Activated CD4-positive, alpha-beta T cell treated with anti-CD3 and anti-CD28 coated beads for 24 hours (primary cell): ENCODE measurements around the gene CDH6.

Source experiments
- DNase-seq, 2 donors: peaks; one replicate each; pipeline ENCODE4 v3.0.0-alpha.2; 2020; ENCODE audit warnings: low read depth in 2 of 2

CDH6 gene

DNA sequence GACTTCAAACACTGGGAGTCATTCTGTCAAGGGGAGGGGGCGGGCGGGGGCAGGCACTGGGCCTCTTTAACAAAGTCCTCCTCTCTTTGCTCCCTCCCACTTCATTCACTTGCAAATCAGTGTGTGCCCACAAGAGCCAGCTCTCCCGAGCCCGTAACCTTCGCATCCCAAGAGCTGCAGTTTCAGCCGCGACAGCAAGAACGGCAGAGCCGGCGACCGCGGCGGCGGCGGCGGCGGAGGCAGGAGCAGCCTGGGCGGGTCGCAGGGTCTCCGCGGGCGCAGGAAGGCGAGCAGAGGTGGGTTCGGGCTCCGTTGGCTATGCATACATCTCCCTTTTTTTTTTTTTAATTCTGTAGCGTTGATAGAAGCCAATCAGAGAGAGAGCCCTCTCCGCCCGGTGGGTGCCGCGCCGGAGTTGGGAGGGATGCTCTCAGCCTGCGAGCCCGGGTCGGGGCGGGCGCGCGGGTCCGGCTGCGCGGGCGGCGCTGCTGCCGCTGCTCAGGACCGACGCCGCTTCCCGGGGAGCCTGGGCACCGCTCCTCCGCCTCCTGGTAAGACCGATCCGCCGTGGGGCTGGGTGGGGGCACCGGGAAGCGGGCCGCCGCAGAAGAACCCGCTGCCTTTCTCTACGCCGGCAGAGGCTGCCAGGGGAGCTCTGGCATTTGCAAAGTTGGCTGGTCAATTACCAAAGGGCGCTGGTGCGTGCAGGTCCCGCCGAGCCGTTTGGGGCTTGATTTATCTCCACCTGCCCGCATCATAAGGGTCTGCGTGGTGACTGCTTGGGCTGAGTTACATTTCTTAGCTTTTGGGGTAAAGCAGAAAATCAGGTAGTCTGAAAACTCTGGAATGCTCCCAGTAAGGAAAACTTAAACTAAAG lies at the start of gene CDH6:
Gene CDH6 (plus strand): TSS at position 96 of the 877 bp plus-strand sequence. CDS start 73,788 bp downstream, outside the sequence.
- DNase-seq: no peak

DNA sequence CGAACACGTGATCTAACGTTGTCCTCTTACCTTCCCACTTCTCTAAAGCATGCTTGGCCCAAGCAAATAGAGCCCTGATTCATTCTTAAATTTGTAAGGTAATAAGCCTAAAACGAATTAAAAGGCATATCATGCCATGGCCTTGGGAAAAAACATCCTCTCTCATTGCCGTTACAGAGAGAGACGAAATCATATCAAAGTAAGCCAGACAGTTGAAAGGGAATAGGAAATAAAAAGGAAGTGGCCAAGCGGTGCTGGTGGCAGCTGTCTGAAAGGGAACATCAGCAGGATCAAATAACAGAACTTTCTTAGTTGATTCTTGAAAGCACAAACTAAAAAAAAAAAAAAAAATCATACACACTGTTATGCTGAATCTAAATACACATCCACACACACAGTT lies 49.1 kb upstream of the CDH6 start:
- no peak for DNase-seq

DNA sequence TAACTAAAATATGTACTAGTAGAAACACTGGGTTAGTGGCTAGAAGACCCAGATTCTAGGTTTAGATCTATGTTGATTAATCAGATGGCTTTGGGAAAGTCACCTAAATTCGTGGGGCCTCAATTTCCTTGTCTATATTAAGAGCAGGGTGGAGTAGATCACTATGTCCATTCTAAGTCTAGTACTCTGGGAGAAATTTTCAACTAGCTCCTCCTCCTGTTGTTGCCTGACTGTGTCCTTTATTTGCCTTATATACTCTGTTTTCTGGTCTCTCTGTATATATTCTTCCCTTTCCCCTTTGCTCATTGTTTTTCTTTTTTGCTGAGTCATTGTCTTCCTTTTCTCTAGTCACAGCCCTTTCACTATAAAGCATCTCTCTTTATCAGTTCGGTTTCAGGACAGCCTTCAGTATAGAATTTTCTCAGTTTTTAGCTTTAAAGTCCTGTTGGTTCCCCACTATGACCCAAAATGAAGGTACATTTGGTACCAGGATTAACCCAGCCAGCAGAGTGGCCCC lies 44.5 kb upstream of the CDH6 start:
- no peak for DNase-seq

DNA sequence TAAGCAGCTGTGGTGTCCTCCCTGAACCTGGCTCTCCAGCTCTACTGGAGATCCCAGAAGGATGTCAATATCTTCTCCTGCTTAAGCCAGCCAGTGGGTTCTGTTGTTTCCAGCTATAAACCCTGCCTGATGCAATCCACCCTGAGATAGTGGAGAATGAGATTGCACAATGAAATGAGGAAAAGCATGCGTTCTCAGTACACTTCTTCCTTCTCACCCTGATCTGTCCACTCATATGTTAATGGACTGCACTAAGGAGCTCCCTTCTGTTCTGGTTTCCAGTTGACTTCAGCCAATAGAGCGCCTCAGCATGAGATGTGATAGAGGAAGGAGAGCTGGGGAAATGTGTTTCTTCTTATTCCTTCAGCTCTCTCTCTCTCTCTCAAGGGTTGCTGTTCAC lies 40.0 kb upstream of the CDH6 start:
- DNase-seq: no peak

DNA sequence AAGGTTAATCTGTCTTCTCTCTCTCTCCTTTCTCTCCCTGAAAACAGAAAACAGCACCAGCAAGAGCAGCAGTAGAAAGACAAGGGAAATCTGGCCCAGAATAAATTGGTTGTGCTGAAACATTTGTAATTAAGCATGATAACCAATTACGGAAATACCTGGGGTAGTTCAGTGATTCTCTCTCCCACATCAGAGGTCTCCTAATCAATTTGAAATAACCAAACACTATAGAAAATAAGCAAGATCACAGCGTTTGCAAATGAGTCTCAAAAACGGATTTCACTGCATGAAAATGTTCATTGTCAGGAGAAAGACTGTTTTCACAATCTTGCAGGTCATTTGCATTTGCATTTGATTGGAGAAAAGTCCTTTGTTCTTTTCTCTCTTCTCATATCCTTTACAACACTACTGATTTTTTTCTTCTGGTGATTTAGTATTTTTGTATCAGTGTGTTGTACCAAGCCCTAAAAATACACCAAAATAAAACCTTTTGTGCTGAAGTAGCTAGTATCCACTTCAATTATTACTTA lies 36.8 kb upstream of the CDH6 start:
- no peak for DNase-seq

DNA sequence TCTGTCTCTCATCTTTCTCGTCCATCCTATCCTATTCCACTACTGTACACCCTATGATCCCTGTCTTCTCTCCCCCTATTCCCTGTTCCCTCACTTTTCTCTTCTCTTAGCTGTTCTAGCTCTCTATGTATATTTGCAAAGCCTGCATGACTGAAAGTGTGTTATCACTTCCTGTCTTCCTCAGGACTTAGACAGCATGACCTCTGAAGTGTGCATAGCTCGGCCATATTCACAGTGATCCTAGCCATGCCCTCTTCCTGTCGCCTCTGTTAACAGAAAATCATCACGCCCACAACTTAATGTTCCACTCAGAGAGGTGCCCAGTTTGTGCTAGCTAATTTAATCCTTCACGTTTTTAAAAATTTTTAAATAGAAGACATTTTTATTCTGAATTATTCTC lies 35.8 kb upstream of the CDH6 start:
- no peak for DNase-seq

DNA sequence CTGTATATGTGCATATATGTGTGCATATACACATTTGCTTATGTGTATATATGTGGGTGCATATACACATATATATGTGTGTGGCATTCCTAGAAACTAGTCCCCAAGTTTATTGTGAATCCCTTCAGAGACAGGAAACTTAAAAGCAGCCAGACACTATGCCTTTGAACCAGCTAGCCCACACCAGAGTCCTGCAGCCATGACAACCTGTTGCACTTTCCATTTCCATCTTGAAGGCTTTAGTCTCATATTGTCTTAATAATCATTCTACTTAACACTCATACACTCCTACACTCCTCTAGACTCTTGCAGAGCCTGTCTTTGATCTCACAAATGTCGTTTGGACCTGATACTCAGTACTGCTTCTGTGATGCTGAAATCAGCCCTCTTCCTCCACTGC lies 34.8 kb upstream of the CDH6 start:
- DNase-seq: no peak

DNA sequence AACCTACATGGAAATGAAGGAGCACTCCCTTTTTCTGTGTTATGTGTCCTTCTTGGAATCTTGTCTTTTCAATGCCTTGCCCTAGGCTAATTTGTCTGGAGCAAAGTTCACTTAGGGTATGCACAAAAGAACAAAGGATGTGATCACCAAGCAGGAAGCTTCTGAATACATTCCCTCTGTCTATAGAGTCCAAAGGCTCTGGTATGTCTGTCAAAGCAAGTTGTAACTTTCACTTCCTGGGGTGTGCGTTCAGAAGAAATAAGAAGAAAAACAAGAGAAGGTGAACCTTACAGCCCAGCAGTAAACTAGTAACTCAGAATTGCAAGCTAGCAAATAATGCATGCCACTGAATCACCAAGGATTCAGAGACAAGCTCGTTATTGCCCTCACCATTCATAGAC lies 31.7 kb upstream of the CDH6 start:
- DNase-seq: no peak

DNA sequence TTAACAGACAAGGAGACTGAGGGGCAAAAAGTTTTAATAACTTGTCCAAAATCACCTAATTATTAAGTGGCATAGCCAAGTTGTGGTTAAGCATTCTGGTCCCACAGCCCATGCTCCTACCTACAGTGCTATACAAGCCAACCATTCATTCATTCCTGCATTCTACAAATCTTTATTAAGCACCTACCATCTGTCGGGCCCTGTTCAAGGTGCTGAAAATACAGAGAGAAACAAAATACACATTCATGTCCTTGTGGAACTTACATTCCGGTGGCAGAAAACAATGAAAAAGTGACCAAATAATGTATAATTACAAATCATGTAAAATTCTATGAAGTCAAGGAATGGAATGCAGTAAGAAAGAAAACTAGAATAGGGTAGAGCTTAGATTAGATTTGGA lies 27.8 kb upstream of the CDH6 start:
- no peak for DNase-seq

DNA sequence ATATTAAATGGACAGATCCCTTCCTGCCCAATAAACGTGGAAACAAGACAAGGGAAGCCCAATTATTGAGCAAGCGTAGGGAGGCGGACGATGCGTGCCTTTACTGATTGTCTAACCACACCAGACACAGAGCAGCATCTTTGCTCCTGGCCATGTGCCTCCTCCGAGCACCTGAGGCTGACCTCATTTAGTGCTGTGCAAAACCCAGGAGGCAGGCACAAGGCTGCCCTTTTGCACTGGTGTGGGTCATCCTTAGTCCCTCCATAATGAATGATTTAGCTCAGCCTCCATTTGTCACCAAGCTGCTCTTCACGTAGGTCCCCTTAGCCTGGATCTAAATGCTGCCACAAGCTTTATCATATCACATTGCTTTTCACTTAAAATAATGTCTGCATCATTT lies 24.1 kb upstream of the CDH6 start:
- DNase-seq: no peak

DNA sequence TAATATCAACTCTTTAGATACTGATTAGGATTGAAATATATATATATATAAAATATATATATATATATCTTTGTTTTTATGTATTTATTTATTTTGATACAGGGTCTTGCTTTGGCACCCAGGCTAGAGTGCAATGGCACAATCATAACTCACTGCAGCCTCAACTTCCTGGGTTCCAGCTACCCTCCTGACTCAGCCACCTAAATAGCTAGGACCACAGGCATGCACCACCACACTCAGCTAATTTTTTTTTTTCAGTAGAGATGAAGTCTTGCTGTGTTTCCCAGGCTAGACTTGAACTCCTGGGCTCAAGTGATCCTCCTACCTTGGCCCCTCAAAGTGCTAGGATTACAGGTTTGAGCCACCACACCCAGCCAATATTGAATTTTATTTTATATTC lies 20.6 kb upstream of the CDH6 start:
- no peak for DNase-seq

DNA sequence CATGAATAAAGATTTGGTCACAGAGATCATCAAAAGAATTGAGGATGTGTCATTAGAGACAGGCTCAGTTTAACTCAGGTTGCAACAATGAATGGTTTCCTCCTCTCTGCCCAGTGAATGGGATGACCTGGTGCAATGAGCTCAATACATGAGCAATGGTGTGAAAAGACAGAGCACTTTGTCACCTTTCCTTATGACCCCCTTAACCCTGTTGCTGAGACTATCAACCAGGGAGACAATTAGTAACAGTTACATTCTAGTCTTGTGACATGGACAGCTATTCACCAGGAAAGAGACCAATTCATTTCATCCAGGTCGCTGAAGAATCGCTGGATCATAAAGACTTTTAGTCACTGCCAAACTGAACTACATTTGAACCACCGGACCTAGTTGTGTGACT lies 19.9 kb upstream of the CDH6 start:
- DNase-seq: no peak

DNA sequence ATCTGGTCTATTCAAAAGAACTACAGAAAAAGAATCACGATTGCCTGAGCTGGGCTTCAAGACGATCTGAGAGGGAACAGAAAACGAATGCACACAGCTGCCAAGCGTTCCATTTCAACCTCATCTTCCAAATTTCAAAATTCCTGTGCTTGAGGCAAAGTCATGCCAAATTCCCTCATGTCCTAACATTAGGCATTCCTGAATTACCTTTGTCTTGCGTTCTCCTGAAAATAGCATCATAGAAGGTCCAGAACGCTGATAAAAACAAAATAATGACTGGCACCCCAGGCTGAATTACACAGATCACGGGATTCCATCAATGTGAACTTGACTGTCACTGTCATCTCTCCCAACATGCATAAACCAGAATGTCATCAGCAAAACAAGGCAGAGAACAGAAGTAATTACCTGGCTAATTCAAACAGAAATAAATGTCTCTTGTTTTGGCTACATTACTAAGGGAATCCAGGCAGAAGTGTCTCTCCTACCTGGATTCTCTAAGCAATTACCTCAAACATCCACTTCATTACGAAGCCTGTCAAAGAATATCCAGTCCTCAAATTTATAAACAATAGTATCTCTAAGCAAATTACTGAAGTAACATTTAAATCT lies 12.0 kb upstream of the CDH6 start:
- no peak for DNase-seq

DNA sequence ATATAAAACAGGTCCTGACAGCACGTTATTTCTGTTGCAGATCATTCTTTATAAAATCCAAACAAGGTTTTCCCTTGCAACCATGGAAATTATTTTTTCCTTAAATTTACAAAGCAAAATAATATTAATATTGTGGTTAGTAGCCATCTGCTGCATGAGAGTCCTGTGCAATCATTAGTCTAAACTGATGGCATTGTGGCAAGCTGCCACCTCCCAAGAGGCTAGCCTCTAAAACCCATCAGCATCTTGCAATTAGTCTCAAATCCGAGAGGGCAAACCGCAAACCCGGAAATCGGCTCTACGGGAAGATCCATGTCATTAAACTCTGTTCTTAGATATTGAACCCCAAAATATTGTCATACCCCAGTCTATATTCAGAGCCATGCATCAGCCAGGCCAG lies 11.3 kb upstream of the CDH6 start:
- DNase-seq: no peak

DNA sequence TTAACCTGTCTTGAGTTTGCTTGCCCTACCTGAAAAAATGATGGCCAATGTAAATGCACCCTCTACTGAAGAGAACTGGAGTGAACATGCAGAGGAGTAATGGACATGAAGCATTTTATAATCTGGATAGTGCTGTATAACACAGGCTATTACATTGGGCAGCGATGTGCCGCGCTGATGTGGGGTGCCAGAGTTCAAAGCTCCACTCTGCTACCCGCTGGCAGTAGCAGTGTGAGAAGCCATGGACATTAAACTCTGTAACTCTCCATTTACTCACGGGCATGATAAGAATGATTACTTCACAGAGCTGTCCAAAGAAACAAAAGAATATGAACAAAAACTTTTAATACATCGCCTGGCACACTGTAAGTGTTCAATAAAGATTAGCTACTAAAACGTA lies 7.5 kb upstream of the CDH6 start:
- no peak for DNase-seq

DNA sequence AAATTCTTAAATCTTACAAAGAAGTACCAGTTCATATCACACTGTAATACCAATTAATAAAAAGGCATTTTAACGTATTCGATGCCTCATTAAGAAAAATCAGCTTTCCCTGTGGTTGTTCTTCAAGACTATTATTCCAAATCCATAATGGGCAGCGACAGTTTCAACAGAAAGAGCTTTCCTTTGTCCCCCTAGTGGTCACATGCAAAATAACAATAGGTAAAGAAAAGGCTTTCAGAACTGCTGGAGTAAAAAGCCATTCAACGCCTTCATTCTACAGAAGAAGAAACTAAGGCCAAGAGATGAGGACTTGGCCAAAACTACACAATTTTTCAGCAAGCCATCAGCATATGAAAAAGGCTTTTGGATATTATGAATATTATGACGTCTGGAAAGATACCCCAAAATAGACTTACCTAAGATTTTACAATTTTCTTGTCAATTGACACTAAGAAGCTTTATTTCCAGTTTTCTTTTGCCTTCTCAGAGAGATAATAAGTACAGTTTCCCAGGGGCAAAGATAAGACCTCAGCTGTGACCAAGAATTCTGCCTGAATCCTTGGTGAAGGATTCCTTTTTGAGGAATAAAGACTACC lies 6.7 kb upstream of the CDH6 start:
- DNase-seq: no peak

DNA sequence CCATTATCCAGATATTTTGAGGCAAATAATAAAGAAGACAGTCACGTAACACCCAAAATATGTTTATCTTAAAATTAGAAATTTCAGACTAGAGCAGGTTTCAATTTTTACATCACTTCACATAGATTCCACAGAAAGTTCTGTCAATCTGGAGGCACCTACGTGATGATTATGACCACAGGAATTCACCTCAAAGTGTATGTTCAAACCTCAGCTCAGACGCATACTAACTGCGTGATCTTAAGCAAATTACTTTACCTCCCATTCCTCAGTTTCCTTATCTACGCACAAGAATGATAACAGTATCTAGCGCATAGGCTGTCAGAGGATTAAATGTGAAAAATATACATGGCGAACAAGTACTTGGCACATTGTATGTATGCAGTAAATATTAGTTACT lies 5.9 kb upstream of the CDH6 start:
- DNase-seq: no peak

DNA sequence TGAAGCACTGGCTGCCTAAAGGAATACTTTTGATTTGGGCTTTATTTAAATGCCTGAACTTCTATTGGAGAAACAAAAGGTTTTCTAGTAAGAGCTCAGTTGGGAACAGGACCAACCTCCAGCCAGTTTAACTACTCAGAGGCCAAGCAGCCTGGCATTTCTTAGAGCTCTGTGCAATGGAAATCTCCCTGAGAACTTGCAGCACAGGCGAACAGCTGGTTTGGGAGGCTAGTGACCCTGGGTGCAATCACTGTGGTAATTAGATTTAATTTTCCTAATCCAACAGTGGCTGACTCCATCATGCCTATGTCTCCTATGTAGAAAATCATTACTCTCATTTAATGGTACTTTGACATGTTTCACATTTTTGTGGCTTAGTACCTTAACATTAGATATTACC lies 1.0 kb upstream of the CDH6 start:
- DNase-seq: no peak

DNA sequence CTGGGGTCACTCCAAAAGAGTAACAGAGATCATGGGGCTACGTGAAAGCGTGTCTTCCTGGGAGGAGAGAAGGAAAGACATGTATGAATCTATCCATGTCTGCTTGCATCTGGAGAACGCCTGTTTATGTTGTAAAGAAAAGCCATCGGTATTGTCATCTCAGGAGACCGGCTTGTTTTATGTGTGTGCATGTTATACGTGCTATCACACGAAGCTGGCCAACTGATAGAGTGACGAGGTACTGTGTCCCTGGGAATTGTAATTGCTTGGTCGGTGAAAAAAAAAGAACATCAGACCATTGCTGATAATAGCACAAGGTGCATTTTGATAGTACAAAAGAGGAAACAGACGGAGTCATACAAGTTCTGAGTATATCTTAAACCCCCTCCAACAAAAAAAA lies 370 bp upstream of the CDH6 start:
- no peak for DNase-seq

DNA sequence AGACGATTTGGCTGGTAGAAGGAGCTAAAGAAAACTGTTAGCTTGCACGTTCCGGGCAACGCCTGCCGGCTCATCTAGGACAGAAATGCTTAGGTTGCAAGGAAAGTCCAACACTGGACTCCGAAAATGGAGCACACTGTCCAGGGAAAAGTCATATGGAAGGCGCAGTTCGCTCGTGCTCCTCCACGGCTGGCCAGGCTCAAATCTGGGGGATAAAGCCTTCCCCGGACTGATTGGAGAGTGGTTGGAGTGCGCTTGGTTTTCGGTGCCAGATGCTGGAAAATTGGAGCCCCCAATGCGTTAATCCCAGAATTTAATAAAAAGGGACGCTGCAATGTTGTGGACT lies 955 bp downstream of the CDH6 start:
- no peak for DNase-seq

DNA sequence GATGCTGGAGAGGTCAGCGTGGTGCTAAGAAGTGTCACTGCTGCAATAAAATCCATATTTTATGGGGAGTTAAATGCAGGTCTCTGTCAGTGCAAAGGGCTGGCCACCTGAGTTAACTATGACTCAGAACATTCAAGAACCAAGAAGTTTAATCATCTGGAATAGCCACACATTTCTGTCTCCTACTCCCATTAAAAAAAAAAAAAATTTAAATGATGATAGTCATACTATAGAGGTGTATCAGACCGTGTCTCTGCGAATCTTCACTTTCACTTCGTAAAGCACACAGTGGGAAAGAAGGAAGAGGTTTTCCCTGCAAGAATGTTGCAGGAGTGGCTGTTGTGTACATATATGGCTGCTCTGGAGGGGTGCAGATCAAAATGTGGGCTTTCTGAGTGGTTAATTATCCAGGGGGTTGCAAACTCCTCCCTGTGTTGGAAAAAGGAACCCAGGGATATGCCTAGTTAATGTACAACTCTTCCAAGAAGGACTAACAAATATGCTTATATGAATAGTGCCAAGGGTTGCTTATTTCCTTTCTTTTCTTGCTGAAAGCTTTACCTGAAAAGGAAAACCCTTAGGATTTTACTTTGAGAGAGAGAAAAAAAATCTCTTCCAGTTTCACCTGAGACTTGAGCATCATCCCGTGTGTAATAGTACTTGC lies 1.5 kb downstream of the CDH6 start:
- DNase-seq: no peak

DNA sequence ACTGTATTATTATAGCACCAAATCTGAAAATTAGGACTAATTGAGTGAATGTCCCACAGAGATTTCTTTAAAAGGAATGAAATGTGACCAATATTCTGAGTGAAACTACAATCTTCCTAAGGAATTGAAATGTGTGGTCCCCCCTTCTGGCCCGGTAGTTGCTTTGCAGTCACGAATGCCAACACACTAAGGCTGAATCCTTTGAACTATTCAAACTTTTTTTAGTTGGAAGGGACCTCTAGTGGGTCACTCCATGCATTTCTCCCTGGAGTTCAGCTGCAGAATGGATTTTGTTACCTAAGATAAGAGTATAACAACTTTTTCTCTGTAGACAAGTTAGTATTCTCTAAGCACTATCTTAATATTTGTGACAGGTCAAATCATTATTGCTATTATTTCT lies 2.8 kb downstream of the CDH6 start:
- no peak for DNase-seq
